Activated T-cell treated with anti-CD3 and anti-CD28 coated beads for 1 hour (primary cell): ENCODE measurements around the gene TUB.

Source experiments
- DNase-seq: peaks from one replicate; pipeline ENCODE4 v3.0.0-alpha.2; 2020; ENCODE audit warnings: low read depth

Gene TUB

GRCh38 chr11:8108421-8108820 lies 27.4 kb downstream of the TUB start:
- DNase-seq, result no peak

- DNase-seq, result no peak
Observed at GRCh38 chr11:8109675-8110074, 28.7 kb downstream of the TUB start.

GRCh38 chr11:8110396-8110795 lies 29.4 kb downstream of the TUB start:
- DNase-seq, result no peak

- no peak for DNase-seq
Observed at GRCh38 chr11:8111636-8112035, 30.6 kb downstream of the TUB start.

GRCh38 chr11:8122173-8122764 lies 41.3 kb downstream of the TUB start:
- DNase-seq, result no peak

GRCh38 chr11:8126649-8127289 lies 45.8 kb downstream of the TUB start:
- no peak for DNase-seq

GRCh38 chr11:8127447-8127846 lies 46.4 kb downstream of the TUB start:
- no peak for DNase-seq

GRCh38 chr11:8138526-8138925 lies 57.5 kb downstream of the TUB start:
- no peak for DNase-seq

- DNase-seq, result no peak
Observed at GRCh38 chr11:8149726-8150125, 68.7 kb downstream of the TUB start.
